GM23248 (cell line): ENCODE data around the gene SMARCD1. TPM values are rescaled to one million over a fixed set of nuclear protein-coding genes. Genes with fewer than 3 reads are reported as not detected.

ENCODE experiments used
- DNase-seq: peaks from one replicate; pipeline ENCODE4 v3.0.0-alpha.2; 2015
- H2AFZ ChIP-seq: fragments of 200-600 bp; sonication (generic); 2 replicates; pipeline ENCODE4 v1.6.1; 2016; ENCODE audit warnings: antibody characterized with exemption
- H3F3A ChIP-seq: fragments of 200-600 bp; sonication (generic); 2 replicates; pipeline ENCODE4 v1.6.1; 2016; ENCODE audit warnings: mild to moderate bottlenecking, antibody characterized with exemption, mixed run types; ENCODE audit not compliant: insufficient read depth
- H3K27ac ChIP-seq: fragments of 200-600 bp; sonication (generic); 2 replicates; pipeline ENCODE4 v1.5.1; 2016; ENCODE audit warnings: mild to moderate bottlenecking
- H3K27me3 ChIP-seq: fragments of 200-600 bp; sonication (generic); replicated peaks from 2 replicates; pipeline ENCODE4 v1.6.1; 2016; ENCODE audit warnings: mild to moderate bottlenecking; ENCODE audit not compliant: insufficient read depth
- H3K36me3 ChIP-seq: fragments of 200-600 bp; sonication (generic); 2 replicates; pipeline ENCODE4 v1.6.1; 2016; ENCODE audit warnings: low read depth, mild to moderate bottlenecking
- H3K4me1 ChIP-seq: fragments of 200-600 bp; sonication (generic); 2 replicates; pipeline ENCODE4 v1.6.1; 2016; ENCODE audit warnings: mild to moderate bottlenecking; ENCODE audit not compliant: insufficient read depth
- H3K4me2 ChIP-seq: fragments of 200-600 bp; sonication (generic); one replicate; pipeline ENCODE4 v1.6.1; 2016; ENCODE audit warnings: mild to moderate bottlenecking; ENCODE audit not compliant: unreplicated experiment
- H3K4me3 ChIP-seq: fragments of 200-600 bp; sonication (generic); 2 replicates; pipeline ENCODE4 v1.5.1; 2016; ENCODE audit warnings: mild to moderate bottlenecking
- H3K79me2 ChIP-seq: fragments of 200-600 bp; sonication (generic); 2 replicates; pipeline ENCODE4 v1.6.1; 2016; ENCODE audit warnings: mild to moderate bottlenecking; ENCODE audit not compliant: insufficient read depth
- H3K9ac ChIP-seq: fragments of 200-600 bp; sonication (generic); 2 replicates; pipeline ENCODE4 v1.6.1; 2016; ENCODE audit warnings: mild to moderate bottlenecking
- H3K9me2 ChIP-seq: fragments of 200-600 bp; sonication (generic); 2 replicates; pipeline ENCODE4 v1.6.1; 2016; ENCODE audit warnings: mixed run types, mild to moderate bottlenecking, moderate library complexity; ENCODE audit not compliant: insufficient read depth
- H3K9me3 ChIP-seq: fragments of 200-600 bp; sonication (generic); one replicate; pipeline ENCODE4 v1.6.1; 2017; ENCODE audit warnings: low read depth
- H4K20me1 ChIP-seq: fragments of 200-600 bp; sonication (generic); 2 replicates; pipeline ENCODE4 v1.6.0; 2016; ENCODE audit not compliant: insufficient read depth
- EZH2 ChIP-seq: fragments of 200-600 bp; sonication (generic); IDR thresholded peaks from 2 replicates; pipeline ENCODE4 v1.6.1; 2018; ENCODE audit warnings: antibody characterized with exemption, mild to moderate bottlenecking; ENCODE audit not compliant: insufficient read depth, poor library complexity, severe bottlenecking
- EZH2phosphoT487 ChIP-seq: fragments of 200-600 bp; sonication (generic); IDR thresholded peaks from 2 replicates; pipeline ENCODE4 v1.6.1; 2018; ENCODE audit warnings: antibody characterized with exemption, moderate library complexity, mild to moderate bottlenecking, low read depth; ENCODE audit not compliant: insufficient read depth
- WGBS, 2 experiments: methylation state at CpG; one replicate each; pipeline ENCODE4 v1.1.6; 2015 to 2017; ENCODE audit warnings: low lambda C conversion rate in 2 of 2, low coverage in 1 of 2; ENCODE audit errors: missing lambda C conversion rate in 2 of 2; 5-methylcytosine and 5-hydroxymethylcytosine counted together
- in situ Hi-C: fragments of 300-500 bp; cut with MboI; formaldehyde crosslinking; loops from 2 replicates; pipeline ENCODE4 v1.15.0; 2020
- polyA plus RNA-seq: library from polyadenylated mRNA; unstranded; fragments of >200 nt; fragmentation: Nextera tagmentation; extraction: Ambion mirVana; gene quantifications from 2 replicates; pipeline ENCODE4 v1.2.1, GENCODE V29; 2016
- total RNA-seq: library from RNA; depleted of rRNA; stranded (reverse); fragments of >200 nt; shearing (Covaris generic); gene quantifications from 2 replicates; pipeline ENCODE4 v1.2.3, GENCODE V29; 2014

Gene SMARCD1
- total and polyA plus RNA-seq, 2 experiments from 2014 or later = 6.4 to 41.9 TPM

DNA sequence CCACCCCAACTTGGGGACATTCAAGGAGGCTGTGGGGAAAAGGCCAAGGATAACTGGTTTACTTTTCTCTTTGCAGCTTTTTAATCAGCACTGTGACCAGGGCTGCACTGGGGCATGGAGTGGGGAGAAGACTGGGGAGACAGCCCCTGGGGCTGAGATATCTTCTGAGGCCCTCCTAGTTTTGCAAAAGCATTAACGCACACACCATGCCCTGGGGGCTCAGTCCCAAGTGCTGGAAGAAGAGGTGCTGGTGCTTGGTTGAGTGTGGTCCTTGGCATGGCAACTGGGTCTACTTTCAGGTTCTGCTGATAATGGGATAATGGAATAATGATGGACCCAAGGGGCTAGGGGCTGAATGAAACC lies 9.4 kb upstream of the SMARCD1 start:
- H3K27me3 ChIP-seq = no peaks in the 10 kb centered on the region
- no peaks in the 10 kb centered on the region for H3K36me3 ChIP-seq
- H3K27ac ChIP-seq = no peak overlapping the region
- no peaks in the 10 kb centered on the region for H3K9me2 ChIP-seq
- H3K9ac ChIP-seq = no peak overlapping the region
- TF ChIP-seq EZH2 (no peak), EZH2phosphoT487 (no peak)
- no peaks in the 10 kb centered on the region for H3K4me1 ChIP-seq
- H4K20me1 ChIP-seq = no peaks in the 10 kb centered on the region
- in situ Hi-C loops = no loop called here
- no peaks in the 10 kb centered on the region for H3K79me2 ChIP-seq
- H3F3A ChIP-seq = no peaks in the 10 kb centered on the region
- 95 to 97% methylated on average over 1 of the region's 1 CpG for WGBS, 2 experiments
- H3K9me3 ChIP-seq = no peaks in the 10 kb centered on the region
- no peak for DNase-seq
- H2AFZ ChIP-seq = no peak overlapping the region
- H3K4me3 ChIP-seq = no peak overlapping the region
- no peak overlapping the region for H3K4me2 ChIP-seq

DNA sequence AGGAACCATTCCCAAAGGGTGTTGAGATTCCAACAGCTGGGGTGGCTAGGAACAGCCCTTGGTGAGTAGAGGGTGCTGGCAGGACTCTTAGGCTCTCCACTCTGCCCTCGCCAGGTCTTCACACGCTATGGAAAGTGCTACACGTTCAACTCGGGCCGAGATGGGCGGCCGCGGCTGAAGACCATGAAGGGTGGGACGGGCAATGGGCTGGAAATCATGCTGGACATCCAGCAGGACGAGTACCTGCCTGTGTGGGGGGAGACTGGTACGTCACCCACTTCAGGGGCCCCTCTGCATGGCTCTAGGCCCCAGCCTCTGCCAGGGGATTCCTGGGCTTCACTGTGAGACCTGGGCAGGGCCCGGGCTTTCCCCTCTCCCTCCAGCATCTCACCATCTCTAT lies 8.0 kb upstream of the SMARCD1 start:
- H3K79me2 ChIP-seq = no peaks in the 10 kb centered on the region
- DNase-seq = no peak
- no peaks in the 10 kb centered on the region for H3F3A ChIP-seq
- in situ Hi-C loops = no loop called here
- 85 to 94% methylated on average over 12 of the region's 12 CpGs for WGBS, 2 experiments
- H3K4me2 ChIP-seq = no peak overlapping the region
- H3K9me2 ChIP-seq = no peaks in the 10 kb centered on the region
- H3K36me3 ChIP-seq = no peaks in the 10 kb centered on the region
- no peak overlapping the region for H3K27ac ChIP-seq
- H3K9me3 ChIP-seq = no peaks in the 10 kb centered on the region
- TF ChIP-seq EZH2phosphoT487 (no peak), EZH2 (no peak)
- no peaks in the 10 kb centered on the region for H4K20me1 ChIP-seq
- H2AFZ ChIP-seq = no peak overlapping the region
- no peak overlapping the region for H3K4me3 ChIP-seq
- H3K27me3 ChIP-seq = no peaks in the 10 kb centered on the region
- no peak overlapping the region for H3K9ac ChIP-seq
- H3K4me1 ChIP-seq = no peaks in the 10 kb centered on the region

- in situ Hi-C loops = no loop called here
Observed at GRCh38 chr12:50078281-50078680, 6.9 kb upstream of the SMARCD1 start.

GRCh38 chr12:50079771-50080170 lies 5.4 kb upstream of the SMARCD1 start:
- no peaks in the 10 kb centered on the region for H4K20me1 ChIP-seq
- H3F3A ChIP-seq = 0 out of 2 replicates have a peak, but pooled peaks cover 4% of the 10 kb centered on the region
- H3K4me1 ChIP-seq = peaks cover 5% of the 10 kb centered on the region; the same call in 1 of the 2 replicates
- DNase-seq = no peak
- no peaks in the 10 kb centered on the region for H3K27me3 ChIP-seq
- 61 to 67% methylated on average over 5 of the region's 5 CpGs for WGBS, 2 experiments
- H3K36me3 ChIP-seq = no peaks in the 10 kb centered on the region
- no peak overlapping the region for H2AFZ ChIP-seq
- TF ChIP-seq EZH2 (no peak), EZH2phosphoT487 (no peak)
- no peak overlapping the region for H3K4me3 ChIP-seq
- H3K79me2 ChIP-seq = peaks cover 14% of the 10 kb centered on the region
- H3K9ac ChIP-seq = no peak overlapping the region
- in situ Hi-C loops = no loop called here
- H3K9me2 ChIP-seq = no peaks in the 10 kb centered on the region
- no peaks in the 10 kb centered on the region for H3K9me3 ChIP-seq
- no peak overlapping the region for H3K4me2 ChIP-seq
- no peak overlapping the region for H3K27ac ChIP-seq

More at GRCh38 chr12:50078281-50078680, 6.9 kb upstream of the SMARCD1 start:
- Histone ChIP-seq H2AFZ (no peak overlapping the region), H3K4me2 (no peak overlapping the region), H3K4me3 (no peak overlapping the region), H3K79me2 (peaks cover 2% of the 10 kb centered on the region; the same call in 1 of the 2 replicates), H3K27ac (no peak overlapping the region), H3K9ac (no peak overlapping the region), H3K36me3 (no peaks in the 10 kb centered on the region), H3K9me2 (no peaks in the 10 kb centered on the region), H3F3A (0 out of 2 replicates have a peak, but pooled peaks cover 1% of the 10 kb centered on the region), H4K20me1 (no peaks in the 10 kb centered on the region), H3K9me3 (no peaks in the 10 kb centered on the region), H3K27me3 (no peaks in the 10 kb centered on the region), H3K4me1 (no peaks in the 10 kb centered on the region)
- TF ChIP-seq EZH2 = no peak
- no peak for TF ChIP-seq EZH2phosphoT487
- WGBS, 2 experiments = 78 to 84% methylated on average over 10 of the region's 10 CpGs
- DNase-seq = no peak
